Skin epidermis (tissue), 12 donors: ENCODE measurements around the gene KNG1.
"Not testable (repeated sequence)": the region's sequence is repeated elsewhere in the genome, so short reads cannot be mapped to it uniquely, and the experiment has no call there.

Experiments
- H3K27ac ChIP-seq, 21 experiments: fragments of 200-600 bp; sonication (generic) in 11 of 21; one replicate each; pipeline ENCODE4 v1.5.0; 2020; ENCODE audit warnings: mild to moderate bottlenecking in 3 of 21, inconsistent platforms in 2 of 21, moderate library complexity in 2 of 21
- H3K4me3 ChIP-seq, 7 experiments: fragments of 200-600 bp; sonication (generic) in 2 of 7; one replicate each; pipeline ENCODE4 v1.5.0; 2020; ENCODE audit warnings: inconsistent platforms in 2 of 7, mild to moderate bottlenecking in 2 of 7, moderate library complexity in 1 of 7

Gene KNG1

DNA sequence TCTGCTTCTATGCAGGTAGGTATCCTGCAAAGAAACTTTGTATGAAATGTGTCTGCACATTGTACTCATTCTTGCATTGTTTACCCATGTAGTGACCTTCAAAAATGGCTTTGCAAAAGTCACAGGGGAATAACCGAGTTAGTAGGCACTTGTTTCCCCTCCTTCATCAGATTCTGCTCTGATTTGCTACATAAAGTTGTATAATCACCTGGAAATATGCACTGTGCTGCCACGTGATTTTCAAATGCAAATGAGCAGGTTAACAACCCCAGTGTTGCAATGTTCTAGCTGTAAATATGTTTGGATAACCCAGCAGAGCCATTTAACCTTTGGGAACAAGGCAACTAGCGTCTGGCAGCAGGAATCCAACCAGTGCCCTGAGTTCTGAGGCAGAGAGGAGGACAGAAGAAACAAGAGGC is at the start of gene KNG1:
Gene KNG1 (plus strand): TSS at position 321 of the 419 bp plus-strand sequence. CDS start 184 bp downstream, outside the sequence.
- Histone ChIP-seq H3K27ac (no peak within 1 kb of the TSS), H3K4me3 (no peak within 1 kb of the TSS)

DNA sequence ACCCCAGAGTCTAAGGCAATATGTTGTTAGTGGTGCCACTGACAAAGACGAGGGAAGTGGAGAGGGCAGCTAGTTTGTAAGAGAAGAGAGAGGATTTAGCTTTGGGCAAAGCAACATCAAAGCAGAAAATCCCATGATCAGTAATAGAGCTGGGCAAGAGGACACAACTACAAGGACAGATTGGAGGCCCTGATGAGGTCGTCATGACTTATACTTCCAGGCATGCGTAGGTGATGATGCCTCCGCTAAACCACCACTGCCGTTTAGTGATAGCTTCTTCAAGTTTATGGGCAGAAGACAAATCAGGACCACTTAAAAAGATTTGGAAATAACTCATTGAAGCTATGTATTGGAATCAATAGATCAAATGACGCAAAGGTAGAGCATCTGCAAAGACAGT is 48.7 kb upstream of the KNG1 start:
- H3K4me3 ChIP-seq = no peak overlapping the region
- no peak overlapping the region for H3K27ac ChIP-seq

DNA sequence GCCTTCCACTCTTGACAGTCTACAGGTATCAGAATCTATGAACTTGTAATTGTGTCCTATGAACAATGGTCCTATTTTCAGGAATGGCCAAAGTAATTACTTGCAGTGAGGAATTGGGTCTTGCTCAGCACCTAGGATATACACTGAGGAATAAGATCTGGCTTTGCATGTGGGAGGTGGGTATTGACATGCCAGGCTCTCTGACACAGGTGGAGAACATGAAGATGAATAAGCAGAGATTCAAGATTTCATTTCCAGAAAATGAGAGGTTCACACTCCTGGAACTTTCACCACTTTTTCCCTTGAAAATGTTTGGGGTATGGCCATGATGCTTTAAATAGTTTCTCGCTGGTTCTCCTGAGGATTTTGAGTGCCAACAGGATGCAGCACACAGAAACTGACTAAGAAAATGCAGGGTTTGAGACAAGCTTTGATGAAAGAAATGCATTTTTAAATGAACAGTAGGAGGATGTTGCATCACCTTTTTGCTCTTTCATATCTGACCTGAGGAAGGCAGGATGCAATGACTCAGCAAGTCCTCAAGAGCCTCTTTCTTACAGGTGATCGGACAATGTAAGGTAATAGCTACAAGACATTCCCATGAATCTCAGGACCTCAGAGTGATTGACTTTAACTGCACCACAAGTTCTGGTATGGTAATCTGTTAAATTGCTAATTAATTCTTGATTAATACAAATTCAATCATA is 47.6 kb upstream of the KNG1 start:
- Histone ChIP-seq H3K27ac (no peak overlapping the region), H3K4me3 (no peak overlapping the region)

DNA sequence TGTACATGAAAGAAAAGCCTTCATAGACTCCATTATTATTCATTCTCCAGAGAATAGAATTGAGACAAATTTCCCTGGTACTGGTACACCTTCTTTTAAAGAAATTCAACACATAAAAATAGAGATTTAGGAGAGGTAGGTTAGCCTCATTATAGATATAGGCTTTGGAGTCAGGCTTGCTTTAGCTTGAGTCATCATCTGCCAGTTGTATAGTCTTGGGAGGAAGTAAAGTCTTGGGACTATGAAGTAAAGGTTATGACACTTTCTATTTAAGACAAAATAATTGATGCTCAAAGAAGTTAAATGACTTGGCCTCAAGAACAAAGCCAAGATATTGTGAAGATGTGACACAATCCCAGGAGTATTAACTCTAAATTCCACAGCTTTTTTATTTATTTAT is 47.0 kb upstream of the KNG1 start:
- H3K27ac ChIP-seq = no peak overlapping the region
- H3K4me3 ChIP-seq = no peak overlapping the region

DNA sequence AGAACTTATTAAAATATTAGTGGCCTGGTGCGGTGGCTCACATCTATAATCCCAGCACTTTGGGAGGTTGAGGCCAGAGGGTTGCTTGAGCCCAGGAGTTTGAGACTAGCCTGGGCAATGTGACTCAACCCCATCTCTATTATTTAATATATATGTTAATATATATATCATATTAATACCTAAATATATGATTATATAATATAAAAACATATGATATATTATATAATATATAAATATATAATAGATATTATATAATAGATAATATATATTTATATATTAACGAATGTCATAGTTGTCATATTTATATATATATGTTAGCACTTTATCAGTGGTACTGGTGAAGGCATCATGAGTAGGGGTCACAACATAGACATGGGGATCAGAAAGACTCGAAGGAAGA is 46.1 kb upstream of the KNG1 start:
- H3K4me3 ChIP-seq = no peak overlapping the region
- H3K27ac ChIP-seq = no peak overlapping the region

DNA sequence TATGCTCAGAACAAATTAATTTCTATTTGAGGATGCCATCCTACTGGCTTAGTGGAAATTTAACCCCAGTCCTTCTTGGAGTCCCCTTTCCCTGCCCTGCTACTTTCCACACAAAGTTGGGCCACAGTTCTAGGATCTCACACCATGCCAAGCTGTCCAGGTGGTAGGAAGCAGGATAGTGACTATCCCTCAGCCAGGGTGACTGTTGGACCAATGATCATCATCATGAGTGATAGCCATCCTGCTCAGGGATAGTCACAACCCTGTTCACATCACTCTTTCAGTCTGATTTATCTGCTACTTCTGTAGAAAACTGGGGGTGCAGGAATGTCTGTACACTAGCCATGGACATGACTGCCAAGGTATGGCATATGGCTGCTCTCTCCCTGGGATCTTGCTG is 38.6 kb upstream of the KNG1 start:
- Histone ChIP-seq H3K4me3 (no peak overlapping the region), H3K27ac (no peak overlapping the region)

DNA sequence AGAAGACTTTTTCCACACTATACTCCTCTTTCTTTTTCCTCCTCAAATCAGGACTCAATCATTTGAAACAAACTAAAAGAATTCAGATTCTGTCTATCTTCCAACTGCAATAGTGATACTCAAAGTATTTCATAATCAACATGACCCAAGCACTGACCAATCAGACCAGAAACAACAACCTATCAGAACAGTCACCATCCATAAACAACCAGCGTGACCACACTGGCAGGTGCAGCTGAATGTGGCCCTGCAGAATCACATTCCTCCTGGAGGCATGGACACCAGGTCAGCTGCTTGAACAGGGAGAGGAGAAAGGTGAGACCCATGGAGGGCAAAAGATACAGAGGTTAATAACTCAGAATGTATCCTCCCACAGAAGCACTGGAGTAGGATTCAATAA is 38.0 kb upstream of the KNG1 start:
- no peak overlapping the region for H3K27ac ChIP-seq
- no peak overlapping the region for H3K4me3 ChIP-seq

DNA sequence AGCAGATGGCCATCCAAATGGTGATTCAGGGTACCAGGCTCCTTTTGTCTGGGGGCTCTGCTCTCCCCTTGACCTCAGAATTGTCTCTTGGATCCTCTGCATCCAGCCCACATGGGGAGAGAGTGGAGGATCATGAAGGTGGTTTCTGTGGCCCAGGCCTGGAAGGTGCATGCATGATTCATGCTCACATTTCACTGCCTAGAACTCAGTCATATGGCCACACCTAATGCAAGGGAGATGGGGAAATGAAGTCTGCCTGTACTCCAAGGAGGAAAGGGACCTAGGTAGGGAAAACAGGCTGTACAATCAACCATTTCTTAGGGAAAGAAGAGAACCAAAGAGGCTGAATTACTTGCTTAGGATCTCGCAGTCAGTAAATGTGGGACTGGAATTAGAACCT is 36.3 kb upstream of the KNG1 start:
- Histone ChIP-seq H3K27ac (no peak overlapping the region), H3K4me3 (no peak overlapping the region)

DNA sequence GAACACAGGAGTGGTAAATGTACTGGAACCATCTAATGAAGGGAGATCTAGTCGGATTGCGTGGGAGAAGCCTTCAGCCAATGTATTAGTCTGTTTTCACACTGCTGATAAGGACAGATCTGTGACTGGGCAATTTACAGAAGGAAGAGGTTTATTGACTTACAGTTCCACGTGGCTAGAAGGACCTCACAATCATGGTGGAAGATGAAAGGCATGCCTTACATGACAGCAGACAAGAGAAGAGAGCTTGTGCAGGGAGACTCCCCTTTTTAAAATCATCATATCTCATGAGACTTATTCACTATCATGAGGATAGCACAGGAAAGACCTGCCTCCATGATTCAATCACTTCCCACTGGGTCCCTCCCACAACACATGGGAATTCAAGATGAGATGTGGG is 34.3 kb upstream of the KNG1 start:
- no peak overlapping the region for H3K27ac ChIP-seq
- H3K4me3 ChIP-seq = no peak overlapping the region

DNA sequence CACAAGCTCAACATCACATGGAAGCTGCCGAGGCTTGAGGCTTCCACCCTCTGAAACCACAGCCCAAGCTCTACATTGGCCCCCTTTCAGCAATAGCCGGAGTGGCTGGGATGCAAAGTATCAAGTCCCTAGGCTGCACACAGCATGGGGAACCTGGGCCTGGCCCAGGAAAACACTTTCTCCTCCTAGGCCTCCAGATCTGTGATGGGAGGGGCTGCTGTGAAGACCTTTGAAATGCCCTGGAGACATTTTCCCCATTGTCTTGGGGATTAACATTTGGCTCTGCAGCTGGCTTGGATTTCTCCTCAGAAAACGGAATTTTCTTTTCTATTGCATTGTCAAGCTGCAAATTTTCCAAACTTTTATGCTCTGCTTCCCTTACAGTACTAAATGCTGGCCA is 33.2 kb upstream of the KNG1 start:
- no peak overlapping the region for H3K4me3 ChIP-seq
- no peak overlapping the region for H3K27ac ChIP-seq

DNA sequence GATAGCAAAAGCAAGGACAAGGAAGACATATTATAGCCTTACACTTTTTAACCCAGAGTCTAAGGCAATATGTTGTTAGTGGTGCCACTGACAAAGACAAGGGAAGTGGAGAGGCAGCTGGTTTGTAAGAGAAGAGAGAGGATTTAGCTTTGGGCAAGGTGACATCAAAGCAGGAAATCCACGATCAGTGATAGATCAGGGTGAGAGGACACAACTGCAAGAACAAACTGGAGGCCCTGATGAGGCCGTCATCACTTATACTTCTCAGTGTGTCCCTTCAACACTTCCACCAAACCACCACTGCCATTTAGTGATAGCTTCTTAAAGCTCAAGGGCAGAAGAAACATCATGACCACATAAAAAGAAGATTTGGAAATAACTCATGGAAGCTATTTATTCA is 30.7 kb upstream of the KNG1 start:
- H3K27ac ChIP-seq, H3K4me3 ChIP-seq: not testable (repeated sequence)

DNA sequence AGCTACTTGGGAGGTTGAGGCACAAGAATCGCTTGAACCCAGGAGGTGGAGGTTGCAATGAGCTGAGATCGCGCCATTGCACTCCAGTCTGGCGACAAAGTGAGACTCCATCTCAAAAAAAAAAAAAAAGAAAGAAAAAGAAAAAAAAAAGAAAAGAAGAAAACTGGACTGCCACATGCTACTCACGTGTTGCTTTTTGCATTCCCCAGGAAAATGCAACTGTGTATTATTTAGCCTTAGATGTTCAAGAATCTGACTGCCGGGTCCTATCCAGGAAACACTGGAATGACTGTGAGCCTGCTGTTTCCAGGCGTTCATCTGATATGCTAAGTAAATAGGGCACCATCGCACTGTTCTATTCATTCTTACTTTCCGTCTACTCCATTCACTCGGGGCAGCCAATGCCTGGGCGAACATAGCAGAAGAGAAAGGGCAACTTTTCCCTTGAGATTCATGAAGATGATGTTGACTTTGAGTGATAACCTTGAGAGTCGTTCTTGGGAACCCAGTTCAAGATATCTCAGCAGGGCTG is 30.0 kb upstream of the KNG1 start:
- Histone ChIP-seq H3K27ac (no peak overlapping the region), H3K4me3 (no peak overlapping the region)

DNA sequence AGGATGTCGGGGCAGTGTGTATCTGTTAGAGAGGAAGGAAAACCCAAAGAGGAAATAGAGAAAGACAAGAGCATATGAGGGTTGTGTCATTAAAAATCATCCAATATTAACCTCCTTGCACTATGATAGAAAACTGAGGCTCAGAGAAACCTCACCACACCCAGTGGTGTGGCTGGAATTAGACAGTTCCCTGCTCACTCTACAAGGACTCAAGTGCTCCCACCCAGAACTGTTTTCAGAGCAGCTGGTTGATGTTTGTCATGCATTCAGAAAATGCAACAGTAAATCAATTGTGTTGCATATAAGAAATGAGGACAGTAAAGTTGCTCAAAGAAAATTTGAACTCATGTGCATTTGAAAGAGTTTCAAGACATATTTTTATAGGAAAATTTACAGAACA is 26.9 kb upstream of the KNG1 start:
- not testable (repeated sequence) for H3K27ac ChIP-seq, H3K4me3 ChIP-seq

DNA sequence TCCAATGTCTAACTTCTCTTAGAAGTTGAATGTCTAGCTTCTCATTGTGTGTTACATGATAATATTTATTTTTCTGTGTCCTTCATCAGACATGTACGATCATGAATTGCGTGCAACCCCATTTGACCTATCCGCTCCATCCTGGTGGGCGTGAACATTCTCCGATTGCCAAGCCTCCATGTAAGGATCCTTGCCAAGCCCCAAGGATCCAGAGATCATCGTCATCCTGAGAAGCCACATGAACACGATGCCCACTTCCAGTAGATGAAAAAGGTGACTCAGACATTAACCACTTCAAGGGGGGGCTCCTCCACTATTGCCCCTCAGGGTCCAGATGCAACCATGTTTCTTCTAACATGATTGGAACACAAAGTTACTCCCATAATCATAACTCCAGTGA is 25.5 kb upstream of the KNG1 start:
- Histone ChIP-seq H3K4me3 (no peak overlapping the region), H3K27ac (no peak overlapping the region)

DNA sequence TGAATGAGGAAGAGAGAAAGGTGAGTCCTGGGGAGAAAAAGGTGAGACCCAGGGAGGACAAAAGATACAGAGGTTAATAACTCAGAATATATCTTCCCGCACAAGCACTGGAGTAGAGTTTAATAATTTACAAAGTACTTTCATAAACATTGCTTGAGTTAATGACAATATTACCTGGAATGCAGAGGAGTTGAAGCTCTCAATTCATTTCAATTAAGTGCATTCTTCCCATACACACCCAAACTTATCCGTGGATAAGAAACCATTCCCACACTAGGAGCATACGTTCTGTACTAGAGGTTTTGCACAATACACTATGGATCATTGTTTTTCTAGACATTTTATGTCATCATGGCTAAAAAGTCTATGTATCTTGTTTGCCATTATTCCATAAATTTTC is 23.3 kb upstream of the KNG1 start:
- H3K4me3 ChIP-seq = no peak overlapping the region
- no peak overlapping the region for H3K27ac ChIP-seq

DNA sequence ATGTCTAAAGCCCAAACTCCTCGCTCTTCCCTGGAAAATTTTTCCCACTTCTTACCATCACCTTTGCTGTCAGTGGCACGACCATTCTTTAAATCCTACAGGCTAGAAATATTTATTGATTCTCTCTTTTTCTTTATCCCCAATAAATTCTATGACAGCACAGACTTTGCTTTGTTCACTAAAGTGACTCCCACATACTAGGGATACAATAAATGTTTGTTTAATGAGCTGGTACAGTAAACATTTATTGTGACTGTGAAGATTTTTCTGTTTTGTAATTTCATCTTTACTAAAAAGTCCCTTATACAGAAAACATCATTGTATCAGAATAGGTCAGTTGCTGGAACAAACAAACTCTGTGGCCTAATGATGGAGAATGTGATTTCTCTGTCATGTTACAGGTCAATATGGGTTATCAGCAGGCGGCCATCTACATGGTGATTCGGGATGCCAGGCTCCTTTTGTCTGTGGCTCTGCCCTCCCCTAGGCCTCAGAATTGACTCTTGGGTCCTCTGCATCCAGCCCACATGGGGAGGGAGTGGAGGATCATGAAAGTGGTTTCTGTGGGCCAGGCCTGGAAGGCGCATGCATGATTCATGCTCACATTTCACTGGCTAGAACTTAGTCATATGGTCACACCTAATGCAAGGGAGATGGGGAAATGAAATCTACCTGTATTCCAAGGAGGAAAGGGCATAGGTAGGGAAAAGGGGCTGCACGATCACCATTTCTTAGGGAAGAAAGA is 22.7 kb upstream of the KNG1 start:
- H3K27ac ChIP-seq = no peak overlapping the region

DNA sequence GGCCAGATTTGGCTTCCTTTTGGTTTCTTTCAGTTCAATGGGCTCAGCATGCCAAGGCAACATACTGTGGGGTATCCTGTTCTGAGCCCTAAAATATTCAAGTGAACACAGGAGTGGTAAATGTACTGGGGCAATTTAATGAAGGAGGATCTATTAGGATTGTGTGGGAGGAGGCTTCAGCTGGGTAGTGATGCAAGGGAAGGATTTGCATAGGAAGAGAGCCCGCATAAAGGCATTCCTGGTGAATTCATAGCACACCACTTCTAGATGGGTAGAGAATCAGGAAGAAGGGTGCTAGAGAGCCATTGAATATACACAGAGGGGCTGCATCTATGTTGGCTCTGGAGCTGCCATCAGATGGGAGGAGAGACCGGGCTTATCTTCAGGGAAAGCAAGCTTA is 20.6 kb upstream of the KNG1 start:
- no peak overlapping the region for H3K4me3 ChIP-seq

More for the DNA sequence above, 22.7 kb upstream of the KNG1 start:
- H3K4me3 ChIP-seq = no peak overlapping the region

DNA sequence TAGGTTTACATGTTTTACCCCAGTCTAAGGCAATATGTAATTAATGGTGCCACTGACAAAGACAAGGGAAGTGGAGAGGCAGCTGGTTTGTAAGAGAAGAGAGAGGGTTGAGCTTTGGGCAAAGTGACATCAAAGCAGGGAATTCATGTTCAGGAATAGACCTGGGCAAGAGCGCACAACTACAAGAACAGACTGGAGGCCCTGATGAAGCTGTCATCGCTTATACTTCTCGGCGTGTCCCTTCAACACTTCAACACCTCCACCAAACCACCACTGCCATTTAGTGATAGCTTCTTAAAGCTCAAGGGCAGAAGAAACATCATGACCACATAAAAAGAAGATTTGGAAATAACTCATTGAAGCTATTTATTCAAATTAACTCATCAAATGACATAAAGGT is 19.6 kb upstream of the KNG1 start:
- Histone ChIP-seq H3K4me3 (no peak overlapping the region), H3K27ac (no peak overlapping the region)

More for the DNA sequence above, 20.6 kb upstream of the KNG1 start:
- no peak overlapping the region for H3K27ac ChIP-seq

DNA sequence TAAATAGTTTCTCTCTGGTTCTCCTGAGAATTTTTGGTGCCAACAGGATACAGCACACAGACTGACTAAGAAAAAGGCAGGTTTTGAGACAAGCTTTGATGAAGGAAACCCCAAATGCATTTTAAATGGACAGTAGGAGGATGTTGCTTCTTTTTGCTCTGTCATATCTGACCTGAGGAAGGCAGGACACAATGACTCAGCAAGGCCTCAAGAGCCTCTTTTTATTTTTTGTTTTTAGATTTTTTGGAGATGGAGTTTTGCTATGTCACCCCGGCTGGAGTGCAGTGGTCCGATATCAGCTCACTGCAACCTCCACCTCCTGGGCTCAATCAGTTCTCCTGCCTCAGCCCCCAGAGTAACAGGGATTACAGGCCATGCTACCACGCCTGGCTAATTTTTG is 16.9 kb upstream of the KNG1 start:
- Histone ChIP-seq H3K4me3 (no peak overlapping the region), H3K27ac (no peak overlapping the region)

DNA sequence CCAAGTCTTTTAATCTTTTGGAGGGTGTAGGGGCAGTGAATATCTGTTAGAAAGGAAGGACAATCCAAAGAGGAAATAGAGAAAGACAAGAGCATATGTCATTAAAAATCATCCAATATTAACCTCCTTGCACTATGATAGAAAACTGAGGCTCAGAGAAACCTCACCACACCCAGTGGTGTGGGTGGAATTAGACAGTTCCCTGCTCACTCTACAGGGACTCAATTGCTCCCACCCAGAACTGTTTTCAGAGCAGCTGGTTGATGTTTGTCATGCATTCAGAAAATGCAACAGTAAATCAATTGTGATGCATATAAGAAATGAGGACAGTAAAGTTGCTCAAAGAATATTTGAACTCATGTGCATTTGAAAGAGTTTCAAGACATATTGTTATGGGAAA is 14.7 kb upstream of the KNG1 start:
- H3K4me3 ChIP-seq, H3K27ac ChIP-seq: not testable (repeated sequence)
